SK-N-SH (cell line): ENCODE data around the gene C16orf54. TPM values are rescaled to one million over a fixed set of nuclear protein-coding genes. Genes with fewer than 3 reads are reported as not detected.
"Not testable (repeated sequence)": the region's sequence is repeated elsewhere in the genome, so short reads cannot be mapped to it uniquely, and the experiment has no call there.

Experiments used
- CTCF ChIA-PET: fragments of 300-600, 350-600 bp; formaldehyde crosslinking; extraction: SDS; loops from one replicate; lab custom pipeline; 2021; lab: Yijun Ruan, JAX
- POLR2A ChIA-PET: fragments of 350-600 bp; sonication (Branson Sonifier 250); formaldehyde crosslinking; extraction: SDS; loops from one replicate; lab custom pipeline; 2020; ENCODE audit warnings: antibody characterized with exemption, inconsistent platforms; lab: Yijun Ruan, JAX
- DNase-seq: peaks from one replicate; pipeline ENCODE4 v3.0.0; 2012
- H2AFZ ChIP-seq: fragments of 200-600 bp; sonication (generic); 2 replicates; pipeline ENCODE4 v1.8.1; 2016; ENCODE audit warnings: antibody characterized with exemption, mild to moderate bottlenecking, low read depth
- H3F3A ChIP-seq: fragments of 200-600 bp; sonication (generic); replicated peaks from 2 replicates; pipeline ENCODE3; 2016; ENCODE audit warnings: antibody characterized with exemption, mild to moderate bottlenecking; ENCODE audit not compliant: insufficient read depth
- H3K27ac ChIP-seq, 2 experiments: fragments of 200-500 bp in 1 of 2; fragments of 200-600 bp in 1 of 2; sonication (Bioruptor generic) in 1 of 2; sonication (generic), shearing (Covaris generic) in 1 of 2; 2 replicates each; pipeline versions ENCODE4 v1.5.1 to v1.6.1; 2014 to 2016; ENCODE audit warnings: low read depth in 2 of 2, inconsistent platforms in 1 of 2, low read length in 1 of 2, mild to moderate bottlenecking in 1 of 2, mixed read lengths in 1 of 2
- H3K27me3 ChIP-seq: fragments of 200-600 bp; sonication (generic), shearing (Covaris generic); 2 replicates; pipeline ENCODE4 v1.6.1; 2016; ENCODE audit warnings: mixed run types; ENCODE audit not compliant: insufficient read depth
- H3K36me3 ChIP-seq, 2 experiments: fragments of 200-500 bp in 1 of 2; fragments of 200-600 bp in 1 of 2; sonication (Bioruptor generic) in 1 of 2; sonication (generic) in 1 of 2; replicated peaks in 1 of 2; 2 replicates each; pipeline versions ENCODE3 to v1.5.1; 2014 to 2016; ENCODE audit warnings: low read length in 1 of 2, mild to moderate bottlenecking in 1 of 2; ENCODE audit not compliant: insufficient read depth in 2 of 2, control insufficient read depth in 1 of 2
- H3K4me1 ChIP-seq, 2 experiments: fragments of 200-500 bp in 1 of 2; fragments of 200-600 bp in 1 of 2; sonication (Bioruptor generic) in 1 of 2; sonication (generic), shearing (Covaris generic) in 1 of 2; 2 replicates each; pipeline versions ENCODE4 v1.5.1 to v1.6.1; 2014 to 2016; ENCODE audit warnings: low read depth in 1 of 2, low read length in 1 of 2, mixed run types in 1 of 2; ENCODE audit not compliant: insufficient read depth in 2 of 2, control insufficient read depth in 1 of 2
- H3K4me2 ChIP-seq: fragments of 200-600 bp; sonication (generic), shearing (Covaris generic); 2 replicates; pipeline ENCODE4 v1.6.1; 2017; ENCODE audit warnings: mixed run types
- H3K4me3 ChIP-seq, 2 experiments: fragments of 200-500 bp in 1 of 2; fragments of 200-600 bp in 1 of 2; sonication (Bioruptor generic) in 1 of 2; sonication (generic), shearing (Covaris generic) in 1 of 2; 2 replicates each; pipeline versions ENCODE4 v1.5.1 to v1.8.1; 2014 to 2016; ENCODE audit warnings: low read depth in 2 of 2, inconsistent platforms in 1 of 2, low read length in 1 of 2, mild to moderate bottlenecking in 1 of 2, mixed read lengths in 1 of 2, moderate library complexity in 1 of 2
- H3K79me2 ChIP-seq: fragments of 200-600 bp; sonication (generic); 2 replicates; pipeline ENCODE4 v1.8.1; 2017; ENCODE audit warnings: mild to moderate bottlenecking; ENCODE audit not compliant: insufficient read depth
- H3K9ac ChIP-seq: fragments of 200-600 bp; sonication (generic); 2 replicates; pipeline ENCODE4 v1.6.1; 2017; ENCODE audit warnings: mixed run types
- H3K9me2 ChIP-seq: fragments of 200-600 bp; sonication (generic); 2 replicates; pipeline ENCODE4 v1.6.1; 2017; ENCODE audit warnings: mixed run types
- H3K9me3 ChIP-seq: fragments of 200-600 bp; sonication (generic); 2 replicates; pipeline ENCODE4 v1.6.1; 2017; ENCODE audit warnings: mixed run types, mild to moderate bottlenecking, moderate library complexity
- H4K20me1 ChIP-seq: fragments of 200-600 bp; sonication (generic); 2 replicates; pipeline ENCODE4 v1.6.1; 2017; ENCODE audit warnings: mild to moderate bottlenecking, mixed run types; ENCODE audit not compliant: insufficient read depth
- CTCF ChIP-seq: fragments of 200-600 bp; sonication (generic); IDR thresholded peaks from 2 replicates; pipeline ENCODE4 v1.6.1; 2017; ENCODE audit warnings: antibody characterized with exemption, mild to moderate bottlenecking, moderate library complexity
- EZH2phosphoT487 ChIP-seq: fragments of 200-600 bp; sonication (generic); IDR thresholded peaks from 2 replicates; pipeline ENCODE4 v1.6.1; 2017; ENCODE audit warnings: low read depth, mixed run types, mild to moderate bottlenecking, antibody characterized with exemption, moderate library complexity, borderline replicate concordance
- GATA2 ChIP-seq: sonication (generic); formaldehyde crosslinking; IDR thresholded peaks from 2 replicates; pipeline ENCODE4 v1.5.0; 2020; ENCODE audit warnings: mild to moderate bottlenecking, missing genetic modification reagents
- IRF3 ChIP-seq: fragments of 150-350 bp; IDR thresholded peaks from 2 replicates; pipeline ENCODE4 v1.6.1; 2016; ENCODE audit warnings: mild to moderate bottlenecking, low read depth, low read length
- JUND ChIP-seq: IDR thresholded peaks from 2 replicates; pipeline ENCODE4 v1.4.0; 2012
- MAX ChIP-seq: IDR thresholded peaks from 2 replicates; pipeline ENCODE4 v1.4.0; 2012; ENCODE audit warnings: low read depth
- NFIC ChIP-seq: IDR thresholded peaks from 2 replicates; pipeline ENCODE4 v1.4.0; 2012; ENCODE audit warnings: borderline replicate concordance
- POLR2AphosphoS5 ChIP-seq: IDR thresholded peaks from 2 replicates; pipeline ENCODE4 v1.6.1; 2012; ENCODE audit warnings: low read depth, low read length
- REST ChIP-seq: IDR thresholded peaks from 2 replicates; pipeline ENCODE4 v1.6.1; 2012; ENCODE audit warnings: mild to moderate bottlenecking, low read depth, low read length, moderate library complexity
- RXRA ChIP-seq: IDR thresholded peaks from 2 replicates; pipeline ENCODE4 v1.4.0; 2012; ENCODE audit warnings: low read depth, mild to moderate bottlenecking, borderline replicate concordance
- SMC3 ChIP-seq: IDR thresholded peaks from 2 replicates; pipeline ENCODE4 v1.6.1; 2012; ENCODE audit warnings: low read depth, low read length, improper control_type of control experiment
- TAF1 ChIP-seq: IDR thresholded peaks from 2 replicates; pipeline ENCODE4 v1.6.1; 2012; ENCODE audit warnings: low read depth, mild to moderate bottlenecking, low read length, moderate library complexity, borderline replicate concordance
- TEAD4 ChIP-seq: IDR thresholded peaks from 2 replicates; pipeline ENCODE4 v1.4.0; 2012; ENCODE audit warnings: mild to moderate bottlenecking, borderline replicate concordance; ENCODE audit not compliant: insufficient read depth
- WGBS: methylation state at CpG from one replicate; pipeline ENCODE4 v1.1.6; 2017; ENCODE audit warnings: low lambda C conversion rate; 5-methylcytosine and 5-hydroxymethylcytosine counted together
- polyA plus RNA-seq, 3 experiments: library from polyadenylated mRNA; depleted of rRNA; stranded (reverse); fragments of >200 nt; gene quantifications; 2 replicates each; pipeline ENCODE4 v1.2.3, GENCODE V29; 2012

The C16orf54 gene
- polyA plus RNA-seq, 1 of the 3 experiments (the other 2 are of a cell fraction): not detected

GRCh38 chr16:29742683-29743275, 3.0 kb downstream of the C16orf54 start:
- no peaks in the 10 kb centered on the region for H3K79me2 ChIP-seq
- no peaks in the 10 kb centered on the region for H3K4me1 ChIP-seq
- H3K4me3 ChIP-seq: no peak overlapping the region
- TF ChIP-seq POLR2AphosphoS5: no peak
- no peak for TF ChIP-seq JUND
- no peak for TF ChIP-seq IRF3
- TF ChIP-seq RXRA: no peak
- TF ChIP-seq EZH2phosphoT487: no peak
- TF ChIP-seq CTCF: no peak
- no peak for TF ChIP-seq SMC3
- TF ChIP-seq TEAD4: no peak
- no peak for TF ChIP-seq TAF1
- no peak for TF ChIP-seq NFIC
- no peak for TF ChIP-seq GATA2 (CRISPR knock-in tag)
- TF ChIP-seq REST: no peak
- TF ChIP-seq MAX: no peak
- no peak overlapping the region for H3K9ac ChIP-seq
- H3K36me3 ChIP-seq: no peaks in the 10 kb centered on the region
- H3F3A ChIP-seq: no peaks in the 10 kb centered on the region
- no peak overlapping the region for H3K27ac ChIP-seq
- WGBS: 61% methylated on average over 7 of the region's 7 CpGs
- H3K27me3 ChIP-seq: no peaks in the 10 kb centered on the region
- H3K9me2 ChIP-seq: no peaks in the 10 kb centered on the region
- no peak overlapping the region for H3K4me2 ChIP-seq
- no peak overlapping the region for H2AFZ ChIP-seq
- H3K9me3 ChIP-seq: no peaks in the 10 kb centered on the region
- H4K20me1 ChIP-seq: no peaks in the 10 kb centered on the region
- DNase-seq: no peak
- ChIA-PET CTCF (no interaction called here), POLR2A (no interaction called here)

- H3K79me2 ChIP-seq, DNase-seq, H2AFZ ChIP-seq, H3K9me2 ChIP-seq, H3K4me2 ChIP-seq, H3K27me3 ChIP-seq, H3K9me3 ChIP-seq, H3K27ac ChIP-seq, CTCF ChIA-PET, H3K4me3 ChIP-seq, POLR2A ChIA-PET, H4K20me1 ChIP-seq, H3K4me1 ChIP-seq, H3K36me3 ChIP-seq, H3F3A ChIP-seq, H3K9ac ChIP-seq: not testable (repeated sequence)
- 71% methylated on average over 11 of the region's 11 CpGs for WGBS
Measured at GRCh38 chr16:29740630-29741015, 5.2 kb downstream of the C16orf54 start.

- CTCF ChIA-PET: interaction anchor here (2.1 kb wide), 1 partner anchor 10 kb away, joined by 6 read pairs; no protein-coding TSS in a partner anchor
- H3K4me3 ChIP-seq, POLR2A ChIA-PET: not testable (repeated sequence)
Measured at GRCh38 chr16:29739927-29740629, 5.7 kb downstream of the C16orf54 start.

More at GRCh38 chr16:29739927-29740629, 5.7 kb downstream of the C16orf54 start:
- H2AFZ ChIP-seq, H3K9me3 ChIP-seq, H3K36me3 ChIP-seq, H3K4me2 ChIP-seq, H3K27me3 ChIP-seq, DNase-seq, H3K79me2 ChIP-seq, H3K9me2 ChIP-seq, H3K4me1 ChIP-seq, H3K9ac ChIP-seq, H3F3A ChIP-seq, H4K20me1 ChIP-seq, H3K27ac ChIP-seq: not testable (repeated sequence)
- 65% methylated on average over 6 of the region's 6 CpGs for WGBS
